GM23338 (cell line): ENCODE results near the gene XRCC4.

Experiments used
- CREB1 ChIP-seq: fragments of 250-450 bp; sonication (Bioruptor Pico); IDR thresholded peaks from 2 replicates; pipeline ENCODE4 v1.5.0; 2020; ENCODE audit warnings: low read depth, mild to moderate bottlenecking, moderate library complexity
- CTCF ChIP-seq, 2 experiments: fragments of 200-600 bp in 1 of 2; sonication (generic) in 1 of 2; conservative IDR thresholded peaks; 2 replicates each; pipeline versions ENCODE4 v1.5.1 to v1.6.1; 2016 to 2017; ENCODE audit warnings: antibody characterized with exemption in 2 of 2, low read depth in 2 of 2, mild to moderate bottlenecking in 2 of 2, moderate library complexity in 1 of 2
- ETS1 ChIP-seq: IDR thresholded peaks from 2 replicates; pipeline ENCODE4 v1.6.1; 2016; ENCODE audit warnings: antibody characterized with exemption
- EZH2 ChIP-seq: fragments of 200-600 bp; sonication (generic); IDR thresholded peaks from one replicate; pipeline ENCODE4 v1.8.0; 2017; ENCODE audit warnings: antibody characterized with exemption, mild to moderate bottlenecking, low read depth; ENCODE audit not compliant: unreplicated experiment
- EZH2phosphoT487 ChIP-seq: fragments of 200-600 bp; sonication (generic); IDR thresholded peaks from one replicate; pipeline ENCODE4 v1.8.1; 2018; ENCODE audit warnings: antibody characterized with exemption; ENCODE audit not compliant: unreplicated experiment
- JUNB ChIP-seq: IDR thresholded peaks from one replicate; pipeline ENCODE4 v1.6.1; 2016; ENCODE audit warnings: antibody characterized with exemption; ENCODE audit not compliant: unreplicated experiment
- NANOG ChIP-seq: IDR thresholded peaks from 2 replicates; pipeline ENCODE4 v1.6.1; 2016; ENCODE audit warnings: antibody characterized with exemption, borderline replicate concordance
- POLR2AphosphoS5 ChIP-seq: IDR thresholded peaks from 2 replicates; pipeline ENCODE4 v1.6.1; 2016; ENCODE audit warnings: antibody characterized with exemption, low read depth
- REST ChIP-seq: IDR thresholded peaks from one replicate; pipeline ENCODE4 v1.6.1; 2018; ENCODE audit warnings: antibody characterized with exemption; ENCODE audit not compliant: unreplicated experiment

DNA sequence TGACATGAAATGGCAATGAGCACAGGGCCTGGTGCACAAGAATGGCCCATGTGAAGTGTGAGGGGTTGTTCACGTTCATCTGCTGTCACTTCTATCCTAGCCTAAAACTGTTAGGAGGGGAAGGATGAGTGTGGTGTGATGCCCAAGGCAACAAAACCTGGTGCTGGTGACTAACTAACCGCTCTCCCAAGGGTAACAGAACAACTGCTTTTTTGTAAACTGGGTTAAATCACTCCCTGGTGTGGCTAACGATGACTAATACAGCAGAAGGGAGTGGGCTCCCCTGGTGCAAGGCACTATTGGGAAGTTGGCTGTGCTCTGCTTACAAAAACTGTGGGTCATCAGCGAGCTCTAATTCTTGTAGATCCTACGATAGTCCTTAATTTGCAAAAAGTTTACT lies 291.0 kb downstream of the XRCC4 start:
- TF ChIP-seq CTCF (conservative IDR thresholded peaks at IDR 0.05; ENCODE audit: low read depth in 2 of 2) (no peak), ETS1 (no peak), EZH2phosphoT487 (no peak), POLR2AphosphoS5 (no peak), REST (no peak), EZH2 (no peak), JUNB (no peak), CREB1 (CRISPR knock-in tag) (no peak), NANOG (no peak)
